ENCODE data around the gene BRSK1.

GRCh38 chr19:55277494-55277893, 6.3 kb upstream of the BRSK1 start:
- TF ChIP-seq POLR2AphosphoS5 (IDR thresholded peaks at IDR 0.05) (no peak), EP300 (IDR thresholded peaks at IDR 0.05) (no peak)
- TF ChIP-seq, protein P1, sequence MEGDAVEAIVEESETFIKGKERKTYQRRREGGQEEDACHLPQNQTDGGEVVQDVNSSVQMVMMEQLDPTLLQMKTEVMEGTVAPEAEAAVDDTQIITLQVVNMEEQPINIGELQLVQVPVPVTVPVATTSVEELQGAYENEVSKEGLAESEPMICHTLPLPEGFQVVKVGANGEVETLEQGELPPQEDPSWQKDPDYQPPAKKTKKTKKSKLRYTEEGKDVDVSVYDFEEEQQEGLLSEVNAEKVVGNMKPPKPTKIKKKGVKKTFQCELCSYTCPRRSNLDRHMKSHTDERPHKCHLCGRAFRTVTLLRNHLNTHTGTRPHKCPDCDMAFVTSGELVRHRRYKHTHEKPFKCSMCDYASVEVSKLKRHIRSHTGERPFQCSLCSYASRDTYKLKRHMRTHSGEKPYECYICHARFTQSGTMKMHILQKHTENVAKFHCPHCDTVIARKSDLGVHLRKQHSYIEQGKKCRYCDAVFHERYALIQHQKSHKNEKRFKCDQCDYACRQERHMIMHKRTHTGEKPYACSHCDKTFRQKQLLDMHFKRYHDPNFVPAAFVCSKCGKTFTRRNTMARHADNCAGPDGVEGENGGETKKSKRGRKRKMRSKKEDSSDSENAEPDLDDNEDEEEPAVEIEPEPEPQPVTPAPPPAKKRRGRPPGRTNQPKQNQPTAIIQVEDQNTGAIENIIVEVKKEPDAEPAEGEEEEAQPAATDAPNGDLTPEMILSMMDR (IDR thresholded peaks at IDR 0.05): no peak
